Stimulated activated CD4-positive, alpha-beta T cell treated with anti-CD3 and anti-CD28 coated beads, Interleukin-15, amount 100 ng/mL, for 48 hours (primary cell): ENCODE results near the gene SLC41A3.
"Not testable (repeated sequence)": the region's sequence is repeated elsewhere in the genome, so short reads cannot be mapped to it uniquely, and the experiment has no call there.

Experiments
- DNase-seq, 2 donors: peaks; one replicate each; pipeline ENCODE4 v3.0.0-alpha.2; 2020; ENCODE audit warnings: low read depth in 2 of 2

SLC41A3 gene

DNA sequence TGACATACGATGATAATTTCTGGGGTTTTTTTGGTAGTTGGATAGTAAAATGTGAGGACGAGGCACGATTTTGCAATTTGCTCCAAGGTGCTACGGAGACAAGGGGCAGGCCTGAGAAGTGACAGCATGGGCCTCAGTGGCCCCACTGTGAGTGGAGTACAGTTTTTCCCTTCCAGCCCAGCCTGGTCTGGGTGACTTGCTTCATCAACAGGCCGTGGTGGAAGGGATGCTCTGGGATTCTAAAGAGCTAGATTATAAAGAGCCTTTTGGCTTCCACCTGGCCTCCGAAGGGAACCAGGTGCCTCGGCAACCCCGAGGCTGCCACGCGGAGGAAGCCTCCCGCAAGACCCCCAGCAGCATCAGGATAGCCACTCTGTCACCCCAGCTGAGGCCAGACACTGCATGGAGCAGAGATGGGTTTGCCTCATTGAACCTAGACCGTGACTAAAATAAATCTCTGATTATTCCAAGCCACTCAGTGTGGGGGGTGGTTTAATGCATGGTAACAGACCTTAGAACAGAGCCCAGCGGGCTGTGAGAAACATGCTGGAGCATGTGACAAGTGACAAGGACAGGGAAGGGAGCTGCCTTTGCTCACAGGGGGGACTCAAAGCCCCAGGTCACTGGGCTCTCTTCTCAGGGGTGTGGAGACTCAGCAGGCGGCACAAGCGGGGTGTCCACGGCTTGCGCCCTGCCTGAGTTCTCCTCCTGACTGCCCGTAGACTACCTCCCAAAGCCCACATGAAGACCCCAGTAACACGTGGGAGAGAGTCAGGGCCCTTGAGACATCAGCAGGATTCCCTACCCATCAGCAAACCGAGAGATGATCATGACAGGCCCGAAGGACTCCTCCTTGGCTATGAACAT lies 22.6 kb upstream of the SLC41A3 start:
- DNase-seq, result no peak

DNA sequence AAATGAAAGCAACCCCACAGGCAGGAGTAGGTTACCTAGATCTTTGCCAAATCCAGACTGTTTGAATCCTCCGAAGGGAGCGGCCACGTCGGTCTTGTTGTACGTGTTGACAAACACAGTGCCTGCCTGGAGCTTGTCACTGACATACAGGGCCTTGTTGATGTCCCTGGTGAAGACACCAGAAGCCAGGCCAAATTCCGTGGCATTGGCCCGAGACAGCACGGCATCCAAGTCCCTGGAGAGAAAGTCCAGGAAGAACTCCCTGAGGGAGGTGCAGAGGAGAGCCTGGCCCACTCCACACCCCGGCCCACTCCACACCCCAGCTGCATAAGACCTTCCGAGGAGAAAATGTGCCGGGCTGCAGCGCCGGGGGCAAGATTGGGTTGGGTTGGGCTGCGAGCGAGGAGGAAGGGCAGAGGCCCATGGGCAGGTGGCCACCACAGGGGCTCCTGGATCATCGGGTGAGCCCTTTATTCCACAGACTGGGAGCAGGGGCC lies 21.8 kb upstream of the SLC41A3 start:
- DNase-seq, result no peak

DNA sequence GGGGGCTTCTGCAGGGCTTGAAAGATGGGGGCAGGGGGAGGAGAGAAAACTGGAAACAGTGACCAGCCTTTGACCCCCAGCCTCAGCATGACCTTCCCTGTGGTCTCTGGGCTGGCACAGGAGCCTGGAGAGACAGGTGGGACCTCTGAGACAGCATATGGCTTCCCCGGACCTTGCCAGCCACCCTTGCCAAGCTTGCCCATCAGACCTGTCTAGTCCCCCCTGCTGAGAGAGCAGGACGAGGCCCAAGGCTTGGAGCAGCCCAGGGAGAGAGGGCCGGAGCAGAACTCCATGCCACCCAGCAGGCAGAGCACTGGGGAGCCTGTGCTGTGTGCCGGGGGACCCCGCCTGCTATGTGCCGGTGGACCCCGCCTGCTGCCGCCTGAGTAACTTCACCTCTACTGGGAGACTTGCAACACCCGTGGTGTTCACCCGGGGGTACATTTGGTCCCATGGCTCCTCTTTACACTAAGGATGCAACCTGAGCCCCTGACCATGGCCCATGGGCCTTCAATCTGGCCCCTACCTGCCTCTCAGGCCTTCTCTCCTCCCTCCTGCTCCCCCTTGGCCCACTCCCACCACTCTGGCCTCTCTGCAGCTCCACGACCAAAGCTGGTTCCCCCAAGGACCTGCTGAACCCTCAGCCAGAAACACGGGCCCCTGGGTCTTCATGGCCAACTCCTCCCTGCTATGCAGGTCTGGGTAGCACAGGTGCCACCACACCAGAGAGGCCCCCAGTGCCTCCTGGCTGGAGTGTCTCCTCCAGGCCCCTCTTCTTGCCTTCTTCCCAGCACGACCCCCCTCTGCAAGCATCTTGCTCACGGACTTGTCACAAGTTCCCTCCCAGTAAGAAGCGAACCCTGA lies 21.1 kb upstream of the SLC41A3 start:
- no peak for DNase-seq

DNA sequence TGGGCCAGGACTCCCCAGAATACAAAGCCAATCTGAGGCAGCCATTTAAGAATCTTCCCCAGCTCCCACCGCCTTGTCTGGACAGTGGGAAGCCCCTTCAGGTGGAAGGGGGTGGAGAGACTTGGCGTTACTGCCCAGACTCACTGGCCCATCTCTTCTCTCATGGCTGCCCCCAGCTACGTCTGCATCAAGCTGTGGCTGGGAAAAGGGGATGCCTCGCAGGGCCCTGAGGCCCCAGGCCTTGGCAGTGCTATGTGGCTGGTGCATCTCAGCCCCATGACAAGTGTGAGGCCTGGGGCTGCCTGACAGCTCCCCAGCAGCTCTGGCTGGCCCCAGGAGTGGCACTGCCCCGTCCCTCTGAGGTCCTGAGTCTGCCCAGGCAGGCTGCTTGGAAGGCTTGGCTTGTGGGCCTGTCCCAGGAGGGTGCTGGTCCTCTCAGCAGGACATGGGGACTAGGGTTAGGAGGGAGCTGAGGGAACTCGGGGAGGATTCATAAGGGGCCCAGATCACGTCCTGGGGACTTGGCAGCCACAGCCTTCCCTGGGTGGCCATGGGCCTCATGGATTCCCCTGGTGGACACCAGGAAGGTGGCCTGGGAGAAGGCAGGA lies 20.2 kb upstream of the SLC41A3 start:
- no peak for DNase-seq

DNA sequence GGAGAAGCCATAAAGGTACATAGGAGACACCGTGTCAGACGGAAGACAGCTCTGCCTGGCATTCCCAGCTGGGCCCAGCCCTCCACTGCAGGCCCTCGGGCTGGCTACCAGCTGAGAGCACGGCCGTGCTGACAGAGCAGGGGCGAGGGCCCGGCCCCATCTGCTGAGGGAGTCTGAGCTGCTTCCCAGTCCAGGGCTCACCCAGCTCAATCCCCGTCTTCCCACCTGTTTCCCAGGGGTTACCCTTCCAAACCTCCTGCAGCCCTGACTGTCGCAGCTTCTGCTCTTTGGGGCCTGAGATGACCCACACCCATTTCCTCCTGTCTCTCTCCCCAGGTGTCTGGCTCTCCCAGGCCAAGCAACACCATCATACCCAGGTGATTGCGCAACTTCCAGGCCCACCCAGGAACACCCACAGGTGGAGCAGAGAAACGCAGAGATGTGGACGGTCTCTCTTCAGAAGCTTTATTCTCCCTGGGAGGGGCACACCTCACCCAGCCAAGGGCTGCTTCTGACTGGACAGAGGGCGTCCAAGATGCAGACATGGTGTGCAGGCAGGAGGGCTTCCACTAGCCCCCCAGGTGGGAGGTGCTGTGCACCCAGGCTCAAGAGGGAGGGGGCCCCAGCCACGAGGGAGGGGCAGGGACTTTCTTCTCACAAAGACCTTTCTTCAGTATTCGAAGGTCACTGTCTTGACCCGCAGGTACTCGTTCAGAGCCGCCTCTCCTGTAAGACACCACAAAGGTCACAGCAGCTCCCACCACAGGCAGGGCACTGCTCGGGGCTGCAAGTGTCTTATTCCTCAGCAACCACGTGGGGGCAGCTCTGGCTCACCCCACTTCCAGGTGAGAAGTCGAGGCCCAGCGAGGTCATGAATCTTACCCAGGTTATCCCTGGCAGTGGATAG lies 19.4 kb upstream of the SLC41A3 start:
- no peak for DNase-seq

DNA sequence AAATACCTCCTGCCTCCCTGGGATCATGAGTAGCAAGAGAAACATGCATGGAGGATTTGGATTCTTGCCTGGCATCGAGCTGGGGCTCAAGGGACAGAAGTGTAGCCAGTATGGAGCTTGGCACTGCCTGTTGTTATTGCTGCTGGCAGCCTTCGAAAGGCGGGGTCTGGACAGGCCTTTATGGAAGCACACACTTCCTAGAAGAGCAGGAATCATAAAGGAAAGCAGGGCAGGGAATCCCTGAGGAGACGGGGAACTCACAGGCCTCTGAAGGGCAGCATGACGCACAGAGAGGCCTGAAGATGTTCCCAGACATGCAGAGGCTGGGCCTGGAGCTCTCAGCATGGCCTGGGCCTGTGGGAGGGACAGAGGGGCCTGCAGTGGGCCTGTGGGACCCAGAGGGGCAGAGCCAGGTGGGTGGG lies 18.6 kb upstream of the SLC41A3 start:
- DNase-seq, result no peak

DNA sequence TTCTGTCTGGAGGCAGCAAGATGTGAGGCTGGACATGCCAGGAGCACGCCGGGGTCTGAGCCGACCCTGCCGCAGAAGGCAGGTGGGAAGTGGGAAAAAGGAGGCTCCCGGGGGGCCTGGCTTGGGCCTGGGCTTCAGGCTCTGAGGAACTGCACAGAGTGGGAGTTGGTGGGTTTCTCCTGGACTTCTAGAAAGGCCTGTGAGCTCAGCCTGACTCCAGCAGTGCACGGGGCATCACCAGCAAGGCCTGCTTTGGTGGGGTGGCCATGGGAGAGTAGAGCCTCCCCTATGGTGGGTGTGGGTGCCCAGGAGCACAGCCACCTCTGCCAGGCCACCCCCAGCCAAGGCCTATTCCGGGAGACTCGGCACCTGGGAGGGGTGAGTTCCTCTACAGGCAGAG lies 18.1 kb upstream of the SLC41A3 start:
- DNase-seq, result no peak

DNA sequence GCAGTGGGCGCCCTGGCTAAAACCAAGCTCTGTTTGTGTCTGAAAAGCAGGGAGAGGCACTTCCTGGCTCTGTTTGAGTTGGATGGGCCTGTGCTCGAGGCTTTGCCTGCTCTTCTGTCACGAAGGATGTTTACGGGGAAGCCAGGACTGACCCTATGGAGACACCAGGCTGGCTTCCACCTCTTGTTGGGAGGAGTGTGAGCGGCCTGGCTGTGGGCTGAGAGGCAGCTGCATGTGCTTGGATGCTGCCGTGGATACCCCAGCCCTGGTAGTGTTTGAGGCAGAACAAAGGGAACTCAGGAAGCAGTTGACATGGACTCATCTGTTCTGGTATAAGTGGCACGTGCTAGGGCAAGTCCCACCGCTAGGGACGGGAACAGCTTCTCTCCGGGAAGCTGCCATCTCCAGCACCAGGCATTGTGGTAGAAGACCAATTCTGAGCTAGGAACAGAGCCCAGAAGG lies 17.6 kb upstream of the SLC41A3 start:
- DNase-seq, result no peak

DNA sequence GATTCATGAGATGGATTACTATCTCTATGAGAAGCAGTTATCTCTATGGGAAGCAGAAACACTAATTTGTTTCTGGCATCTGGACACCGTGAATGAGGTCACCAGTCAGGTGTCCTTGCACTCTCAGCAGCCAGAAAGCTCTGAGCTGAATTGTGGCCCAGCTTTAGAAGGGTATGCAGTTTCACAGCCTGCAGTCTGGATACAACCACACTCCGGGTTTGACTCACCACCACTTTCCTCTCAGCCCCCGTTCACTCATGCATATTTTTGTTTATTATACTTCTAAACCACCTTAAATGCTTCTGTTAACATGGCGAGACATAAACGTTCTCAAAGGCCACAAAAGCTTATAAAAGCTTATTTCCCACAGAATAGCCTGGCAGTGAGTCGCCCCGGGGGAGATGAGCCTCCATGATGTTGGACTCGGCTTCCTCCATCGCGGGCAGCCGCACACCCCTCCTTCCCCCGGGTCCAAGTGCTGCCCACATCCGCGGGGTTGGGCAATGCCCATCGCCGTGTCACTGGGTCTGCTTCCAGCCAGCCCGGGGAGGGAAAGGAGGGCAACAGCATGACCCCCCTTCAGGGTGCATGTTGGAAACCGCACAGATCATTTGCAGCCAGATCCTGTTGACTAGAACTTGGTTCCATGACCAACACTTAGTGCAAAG lies 16.8 kb upstream of the SLC41A3 start:
- no peak for DNase-seq

DNA sequence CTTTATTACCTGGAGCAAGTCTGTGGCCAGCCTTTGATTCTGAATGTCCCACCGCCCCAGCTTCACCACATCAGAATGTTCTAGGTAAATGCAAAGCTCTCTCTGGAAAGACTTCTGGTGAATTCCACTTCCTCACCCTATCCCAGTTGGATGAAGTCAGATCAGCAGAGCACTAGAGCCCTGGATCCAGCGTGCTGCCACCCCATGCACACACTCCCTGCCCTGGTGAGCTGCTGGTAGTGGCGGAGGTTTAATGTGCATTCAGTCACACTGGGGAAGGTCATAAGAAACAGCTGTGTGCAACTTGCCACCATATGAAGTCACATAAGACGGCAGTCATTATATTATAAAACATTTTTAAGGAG lies 16.3 kb upstream of the SLC41A3 start:
- DNase-seq, result no peak

DNA sequence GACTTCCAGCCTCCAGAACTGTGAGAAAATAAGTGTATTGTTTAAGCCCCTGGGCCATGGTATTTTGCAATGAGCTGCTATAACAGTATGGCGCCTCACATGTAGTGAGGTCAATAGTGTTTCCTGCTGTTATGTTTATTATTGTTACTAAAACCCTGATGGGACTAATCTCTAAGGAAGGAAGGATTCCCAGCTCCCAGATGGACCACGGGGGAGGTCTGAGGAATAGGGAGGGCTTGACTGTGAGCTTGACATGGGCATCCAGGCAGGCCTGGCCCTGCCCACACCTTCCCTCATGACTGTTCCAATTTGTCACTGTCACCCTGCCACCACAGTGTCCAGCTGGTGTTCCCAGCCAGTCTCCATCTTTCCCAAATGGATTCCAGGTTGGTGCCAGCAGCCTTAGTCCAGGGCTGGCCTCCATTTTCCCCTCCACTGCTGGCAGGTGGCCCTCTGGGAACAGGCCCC lies 14.5 kb upstream of the SLC41A3 start:
- no peak for DNase-seq

DNA sequence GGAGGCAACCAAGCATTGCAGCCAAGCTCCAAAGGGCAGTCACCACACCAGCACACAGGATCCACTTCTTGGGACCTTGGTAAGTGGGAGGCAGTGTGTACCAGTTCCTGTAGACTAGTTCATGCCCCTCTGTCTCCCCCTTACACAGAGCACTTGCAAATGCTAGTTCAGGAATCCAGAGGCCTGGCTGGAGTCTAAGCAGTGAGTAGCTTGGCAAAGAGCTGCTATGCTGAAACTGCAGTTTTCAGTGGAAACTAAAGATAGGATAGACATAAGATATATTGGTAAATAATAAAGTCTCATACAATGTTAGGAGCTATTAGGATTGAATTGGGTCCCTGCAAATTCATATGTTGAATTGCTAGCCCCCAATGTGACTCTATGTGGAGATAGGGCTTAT lies 13.9 kb upstream of the SLC41A3 start:
- DNase-seq, result no peak

DNA sequence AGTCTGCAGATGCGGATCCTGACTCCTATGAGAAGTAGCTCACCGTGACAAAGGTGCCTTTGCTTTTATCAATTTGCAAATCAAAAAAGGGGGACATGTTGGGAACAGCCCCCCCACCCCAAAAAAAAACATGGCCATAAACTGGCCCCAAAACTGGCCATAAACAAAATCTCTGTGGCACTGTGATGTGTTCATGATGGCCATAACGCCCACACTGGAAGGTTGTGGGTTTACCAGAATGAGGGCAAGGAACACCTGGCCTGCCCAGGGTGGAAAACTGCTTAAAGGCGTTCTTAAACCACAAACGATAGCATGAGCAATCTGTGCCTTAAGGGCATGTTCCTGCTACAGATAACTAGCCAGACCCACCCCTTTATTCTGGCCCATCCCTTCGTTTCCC lies 12.3 kb upstream of the SLC41A3 start:
- not testable (repeated sequence) for DNase-seq

DNA sequence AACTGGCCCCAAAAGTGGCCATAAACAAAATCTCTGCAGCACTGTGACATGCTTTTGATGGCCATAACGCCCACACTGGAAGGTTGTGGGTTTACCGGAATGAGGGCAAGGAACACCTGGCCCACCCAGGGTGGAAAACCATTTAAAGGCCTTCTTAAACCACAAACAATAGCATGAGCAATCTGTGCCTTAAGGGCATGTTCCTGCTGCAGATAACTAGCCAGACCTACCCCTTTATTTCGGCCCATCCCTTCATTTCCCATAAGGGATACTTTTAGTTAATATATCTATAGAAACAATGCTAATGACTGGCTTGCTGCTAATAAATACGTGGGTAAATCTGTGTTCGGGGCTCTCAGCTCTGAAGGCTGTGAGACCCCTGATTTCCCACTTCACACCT lies 8.2 kb upstream of the SLC41A3 start:
- DNase-seq, result not testable (repeated sequence)

DNA sequence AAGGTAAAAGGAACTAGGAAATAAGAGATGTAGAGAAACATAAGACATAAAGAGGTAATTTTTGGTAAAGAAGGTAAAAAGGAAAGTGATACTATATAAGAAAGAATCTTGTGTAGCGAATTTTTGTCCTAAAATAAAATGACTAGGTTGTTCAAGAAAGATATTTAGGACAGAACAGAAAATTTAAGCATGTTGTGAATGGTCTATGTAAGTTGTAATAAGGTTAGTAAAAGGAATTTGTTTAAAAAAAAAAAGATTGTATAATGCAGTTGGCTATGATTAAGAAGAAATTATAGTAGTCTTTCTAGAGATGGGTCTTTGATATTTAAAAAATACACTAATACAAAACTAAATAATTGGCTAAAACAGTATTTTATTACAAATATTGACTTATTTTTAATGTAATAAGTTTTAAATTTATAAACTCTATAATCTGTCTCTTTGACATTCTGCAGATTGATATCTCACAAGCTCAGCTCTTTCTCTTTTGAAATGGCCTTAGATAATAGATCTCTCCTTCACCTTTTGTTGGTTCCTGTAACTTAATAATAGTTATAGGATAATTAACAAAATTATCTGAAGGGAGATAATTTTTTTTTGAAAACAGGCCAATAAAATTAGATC lies 3.7 kb upstream of the SLC41A3 start:
- DNase-seq, result no peak

DNA sequence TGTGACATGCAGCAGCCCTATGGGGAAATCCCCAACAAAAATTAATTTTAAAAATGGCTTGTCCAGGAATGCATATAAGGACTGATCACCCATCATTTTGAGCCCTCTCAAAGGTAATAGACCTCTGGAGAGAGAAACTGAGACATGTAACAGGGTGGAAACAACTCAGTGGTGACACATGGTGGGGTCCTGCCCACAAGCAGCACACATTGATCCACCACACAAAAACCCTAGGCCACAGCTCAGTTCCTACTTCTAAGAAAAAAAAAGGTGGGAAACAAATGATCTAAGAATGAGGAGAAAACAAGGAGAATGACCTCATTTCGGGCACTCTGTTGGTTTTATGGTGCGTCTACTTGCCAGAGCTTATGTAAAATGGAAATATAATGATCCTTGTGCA lies 1.9 kb upstream of the SLC41A3 start:
- no peak for DNase-seq

DNA sequence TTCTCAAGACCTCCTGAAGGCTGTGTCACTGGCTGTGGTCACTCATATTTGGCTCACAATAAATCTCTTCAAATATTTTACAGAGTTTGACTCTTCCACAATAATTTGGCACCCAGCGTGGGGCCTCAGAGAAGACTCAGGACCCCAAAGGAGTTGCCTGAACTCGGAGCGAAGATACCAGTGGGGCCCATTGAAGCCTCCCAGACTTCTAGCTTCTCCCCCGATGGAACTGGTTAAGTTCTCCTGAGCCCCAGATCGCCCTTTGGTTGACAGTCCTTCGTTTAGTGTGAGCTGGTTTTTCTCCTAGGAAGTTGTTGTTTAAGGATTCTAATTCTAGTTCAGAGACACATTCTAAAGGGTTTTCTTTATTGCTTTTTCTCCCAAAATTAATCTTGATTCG lies 1.4 kb upstream of the SLC41A3 start:
- DNase-seq, result no peak

DNA sequence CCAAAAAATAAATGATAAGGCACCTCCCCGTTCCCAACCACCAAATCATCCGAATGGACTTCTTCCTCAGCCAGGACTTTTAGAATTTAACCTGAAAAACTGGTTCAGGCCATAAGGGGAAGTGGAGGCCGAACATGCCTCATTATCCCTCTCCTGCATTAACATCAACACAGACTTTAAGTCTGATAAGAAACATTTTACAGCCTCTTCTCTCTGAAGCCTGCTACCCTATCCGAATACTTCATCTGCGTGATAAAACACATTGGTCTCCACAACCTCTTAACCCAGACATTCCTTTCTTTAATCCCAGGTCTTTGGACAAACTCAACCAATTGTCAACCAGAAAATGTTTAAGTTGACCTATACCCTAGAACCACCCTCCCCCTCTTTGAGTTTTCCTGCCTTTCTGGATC lies 850 bp upstream of the SLC41A3 start:
- DNase-seq, result no peak

DNA sequence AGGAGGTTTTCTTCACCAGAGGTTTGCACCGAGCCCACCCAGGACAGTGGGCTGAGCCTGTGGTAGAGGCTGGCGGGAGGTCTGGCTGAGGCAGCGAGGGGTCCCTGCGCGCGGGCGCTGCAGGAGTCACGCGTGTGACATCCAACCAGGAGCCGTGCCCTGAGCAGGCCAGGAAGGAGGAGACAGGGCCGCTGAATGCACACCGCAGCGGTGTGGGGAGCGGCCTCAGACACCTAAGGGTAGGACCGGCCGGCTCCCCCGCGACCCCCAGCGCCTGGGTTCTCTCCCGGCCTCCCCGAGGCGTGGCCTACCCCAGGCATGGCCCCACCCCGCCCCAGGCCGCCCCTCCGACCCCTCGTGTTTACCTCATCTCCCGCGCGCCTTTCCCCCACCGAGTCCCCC lies 412 bp downstream of the SLC41A3 start:
- DNase-seq, result peak; percentile 24 to 27

DNA sequence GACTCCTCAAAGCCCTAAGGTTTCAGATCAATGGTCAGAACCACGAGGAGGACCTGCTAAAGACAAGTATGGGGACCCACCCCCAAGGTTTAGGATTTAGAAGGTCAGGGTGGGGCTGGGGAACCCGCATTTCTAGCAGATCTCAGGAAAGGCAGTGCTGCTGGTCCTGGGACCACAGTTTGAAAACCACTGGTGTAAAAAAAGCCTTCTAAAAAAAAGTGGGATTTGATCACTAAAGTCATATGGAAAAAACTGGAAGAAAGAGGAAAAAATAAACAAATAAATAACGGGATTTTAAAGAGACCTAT lies 832 bp downstream of the SLC41A3 start:
- no peak for DNase-seq
